ENCODE data around the gene CEP41. TPM values are rescaled to one million over a fixed set of nuclear protein-coding genes. Genes with fewer than 3 reads are reported as not detected.

The CEP41 gene
- total RNA-seq, 1 donor from 2014 or later, result 16.4 TPM

- peaks cover 35% of the 10 kb centered on the region for H3K4me1 Mint-ChIP-seq (ENCODE audit: unreplicated experiment)
- H3K27me3 Mint-ChIP-seq (ENCODE audit: unreplicated experiment), result no peaks in the 10 kb centered on the region
Measured at GRCh38 chr7:130363026-130363847, 77.6 kb downstream of the CEP41 start.

GRCh38 chr7:130362251-130362816, 78.5 kb downstream of the CEP41 start:
- Mint-ChIP-seq H3K27ac (ENCODE audit: unreplicated experiment) (no peak overlapping the region), H3K4me3 (ENCODE audit: unreplicated experiment) (no peak overlapping the region), H3K27me3 (ENCODE audit: unreplicated experiment) (no peaks in the 10 kb centered on the region), H3K4me1 (ENCODE audit: unreplicated experiment) (peaks cover 36% of the 10 kb centered on the region), H3K36me3 (ENCODE audit: unreplicated experiment) (peaks cover 5% of the 10 kb centered on the region), H3K9me3 (ENCODE audit: unreplicated experiment) (peaks cover 15% of the 10 kb centered on the region)
- DNase-seq (ENCODE audit: extremely low spot score, unreplicated experiment), result no peak
- no peak for TF ChIP-seq CTCF (IDR thresholded peaks at IDR 0.05)

More at GRCh38 chr7:130363026-130363847, 77.6 kb downstream of the CEP41 start:
- Mint-ChIP-seq H3K4me3 (ENCODE audit: unreplicated experiment) (no peak overlapping the region), H3K36me3 (ENCODE audit: unreplicated experiment) (peaks cover 5% of the 10 kb centered on the region), H3K9me3 (ENCODE audit: unreplicated experiment) (peaks cover 15% of the 10 kb centered on the region), H3K27ac (ENCODE audit: unreplicated experiment) (peak overlapping the region; percentile 74)
- DNase-seq (ENCODE audit: extremely low spot score, unreplicated experiment), result no peak
- no peak for TF ChIP-seq CTCF (IDR thresholded peaks at IDR 0.05)

GRCh38 chr7:130361681-130362080, 79.1 kb downstream of the CEP41 start:
- H3K36me3 Mint-ChIP-seq (ENCODE audit: unreplicated experiment), result peaks cover 5% of the 10 kb centered on the region
- no peak for TF ChIP-seq CTCF (IDR thresholded peaks at IDR 0.05)
- peaks cover 15% of the 10 kb centered on the region for H3K9me3 Mint-ChIP-seq (ENCODE audit: unreplicated experiment)
- H3K4me1 Mint-ChIP-seq (ENCODE audit: unreplicated experiment), result peaks cover 39% of the 10 kb centered on the region
- H3K27ac Mint-ChIP-seq (ENCODE audit: unreplicated experiment), result no peak overlapping the region
- DNase-seq (ENCODE audit: extremely low spot score, unreplicated experiment), result no peak
- H3K4me3 Mint-ChIP-seq (ENCODE audit: unreplicated experiment), result no peak overlapping the region
- no peaks in the 10 kb centered on the region for H3K27me3 Mint-ChIP-seq (ENCODE audit: unreplicated experiment)

GRCh38 chr7:130360518-130360917, 80.3 kb downstream of the CEP41 start:
- Mint-ChIP-seq H3K9me3 (ENCODE audit: unreplicated experiment) (peaks cover 15% of the 10 kb centered on the region), H3K4me3 (ENCODE audit: unreplicated experiment) (no peak overlapping the region), H3K36me3 (ENCODE audit: unreplicated experiment) (peaks cover 5% of the 10 kb centered on the region), H3K4me1 (ENCODE audit: unreplicated experiment) (peaks cover 42% of the 10 kb centered on the region), H3K27me3 (ENCODE audit: unreplicated experiment) (no peaks in the 10 kb centered on the region), H3K27ac (ENCODE audit: unreplicated experiment) (no peak overlapping the region)
- DNase-seq (ENCODE audit: extremely low spot score, unreplicated experiment), result no peak
- TF ChIP-seq CTCF (IDR thresholded peaks at IDR 0.05), result no peak

GRCh38 chr7:130359276-130359857, 81.4 kb downstream of the CEP41 start:
- DNase-seq (ENCODE audit: extremely low spot score, unreplicated experiment), result no peak

More at GRCh38 chr7:130359276-130359857, 81.4 kb downstream of the CEP41 start:
- Mint-ChIP-seq H3K27me3 (ENCODE audit: unreplicated experiment) (no peaks in the 10 kb centered on the region), H3K4me1 (ENCODE audit: unreplicated experiment) (peaks cover 46% of the 10 kb centered on the region), H3K27ac (ENCODE audit: unreplicated experiment) (no peak overlapping the region), H3K9me3 (ENCODE audit: unreplicated experiment) (peaks cover 15% of the 10 kb centered on the region), H3K4me3 (ENCODE audit: unreplicated experiment) (no peak overlapping the region), H3K36me3 (ENCODE audit: unreplicated experiment) (peaks cover 5% of the 10 kb centered on the region)
- TF ChIP-seq CTCF (IDR thresholded peaks at IDR 0.05), result no peak
